ENCODE measurements around the gene CACNA1C.

The CACNA1C gene

DNA sequence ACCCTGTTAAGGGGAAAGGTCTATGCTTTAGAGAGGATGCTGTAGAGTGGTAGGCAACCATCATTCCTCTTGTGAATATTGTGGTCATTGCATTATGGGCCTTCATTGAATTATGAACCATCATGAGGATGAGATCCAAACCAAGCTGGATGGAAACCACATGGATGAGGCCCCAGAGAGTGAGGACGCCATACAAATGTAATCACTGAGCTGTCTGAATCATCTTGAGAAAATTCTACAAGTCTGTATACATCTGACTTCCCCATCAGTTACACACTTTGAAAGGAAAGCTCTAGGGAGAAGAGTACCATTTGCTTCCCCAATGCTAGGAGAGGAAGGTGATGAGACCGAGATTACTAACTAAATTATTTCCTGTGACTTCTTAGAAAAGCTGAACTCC lies 172.9 kb downstream of the CACNA1C start:
- no peaks in the 10 kb centered on the region for H3K4me1 ChIP-seq (ENCODE audit: control insufficient read depth, low read length)
- no peaks in the 10 kb centered on the region for H3K36me3 ChIP-seq (ENCODE audit: control insufficient read depth, low read length)
- no peak overlapping the region for H3K4me2 ChIP-seq (ENCODE audit: low read length)
- H3K9me3 ChIP-seq (ENCODE audit: control insufficient read depth, insufficient read depth, low read length): no peaks in the 10 kb centered on the region
- no peaks in the 10 kb centered on the region for H3K9me2 ChIP-seq (replicated peaks; ENCODE audit: control insufficient read depth, low read length)
- peaks cover 11% of the 10 kb centered on the region; the same call in 1 of the 2 replicates for H3K27me3 ChIP-seq (ENCODE audit: control insufficient read depth, low read length)
- no peaks in the 10 kb centered on the region for H4K20me1 ChIP-seq (ENCODE audit: control insufficient read depth, insufficient read depth, low read depth, low read length)
- H3F3A ChIP-seq (ENCODE audit: control insufficient read depth, insufficient read depth): no peaks in the 10 kb centered on the region
- no peak overlapping the region for H3K4me3 ChIP-seq (ENCODE audit: low read length)
- H3K27ac ChIP-seq (ENCODE audit: low read depth, low read length): no peak overlapping the region
- no peaks in the 10 kb centered on the region for H3K79me2 ChIP-seq (ENCODE audit: control insufficient read depth, low read length)
- TF ChIP-seq, protein P1, sequence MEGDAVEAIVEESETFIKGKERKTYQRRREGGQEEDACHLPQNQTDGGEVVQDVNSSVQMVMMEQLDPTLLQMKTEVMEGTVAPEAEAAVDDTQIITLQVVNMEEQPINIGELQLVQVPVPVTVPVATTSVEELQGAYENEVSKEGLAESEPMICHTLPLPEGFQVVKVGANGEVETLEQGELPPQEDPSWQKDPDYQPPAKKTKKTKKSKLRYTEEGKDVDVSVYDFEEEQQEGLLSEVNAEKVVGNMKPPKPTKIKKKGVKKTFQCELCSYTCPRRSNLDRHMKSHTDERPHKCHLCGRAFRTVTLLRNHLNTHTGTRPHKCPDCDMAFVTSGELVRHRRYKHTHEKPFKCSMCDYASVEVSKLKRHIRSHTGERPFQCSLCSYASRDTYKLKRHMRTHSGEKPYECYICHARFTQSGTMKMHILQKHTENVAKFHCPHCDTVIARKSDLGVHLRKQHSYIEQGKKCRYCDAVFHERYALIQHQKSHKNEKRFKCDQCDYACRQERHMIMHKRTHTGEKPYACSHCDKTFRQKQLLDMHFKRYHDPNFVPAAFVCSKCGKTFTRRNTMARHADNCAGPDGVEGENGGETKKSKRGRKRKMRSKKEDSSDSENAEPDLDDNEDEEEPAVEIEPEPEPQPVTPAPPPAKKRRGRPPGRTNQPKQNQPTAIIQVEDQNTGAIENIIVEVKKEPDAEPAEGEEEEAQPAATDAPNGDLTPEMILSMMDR (IDR thresholded peaks at IDR 0.05; ENCODE audit: low read depth, low read length, poor library complexity, severe bottlenecking): no peak
- no peak for TF ChIP-seq EZH2phosphoT487 (IDR thresholded peaks at IDR 0.05; ENCODE audit: borderline replicate concordance, low read length)

GRCh38 chr12:2226641-2227040 lies 173.9 kb downstream of the CACNA1C start:
- no peaks in the 10 kb centered on the region for H3K36me3 ChIP-seq (ENCODE audit: control insufficient read depth, low read length)
- H3K27ac ChIP-seq (ENCODE audit: low read depth, low read length): no peak overlapping the region
- no peaks in the 10 kb centered on the region for H3K9me2 ChIP-seq (replicated peaks; ENCODE audit: control insufficient read depth, low read length)
- no peaks in the 10 kb centered on the region for H3K79me2 ChIP-seq (ENCODE audit: control insufficient read depth, low read length)
- TF ChIP-seq EZH2phosphoT487 (IDR thresholded peaks at IDR 0.05; ENCODE audit: borderline replicate concordance, low read length): no peak
- TF ChIP-seq, protein P1 (IDR thresholded peaks at IDR 0.05; ENCODE audit: low read depth, low read length, poor library complexity, severe bottlenecking): no peak
- H3K4me2 ChIP-seq (ENCODE audit: low read length): no peak overlapping the region
- H3K27me3 ChIP-seq (ENCODE audit: control insufficient read depth, low read length): peaks cover 11% of the 10 kb centered on the region; the same call in 1 of the 2 replicates
- H3K4me3 ChIP-seq (ENCODE audit: low read length): no peak overlapping the region
- H3K4me1 ChIP-seq (ENCODE audit: control insufficient read depth, low read length): no peaks in the 10 kb centered on the region
- no peaks in the 10 kb centered on the region for H4K20me1 ChIP-seq (ENCODE audit: control insufficient read depth, insufficient read depth, low read depth, low read length)
- no peaks in the 10 kb centered on the region for H3K9me3 ChIP-seq (ENCODE audit: control insufficient read depth, insufficient read depth, low read length)
- H3F3A ChIP-seq (ENCODE audit: control insufficient read depth, insufficient read depth): no peaks in the 10 kb centered on the region

DNA sequence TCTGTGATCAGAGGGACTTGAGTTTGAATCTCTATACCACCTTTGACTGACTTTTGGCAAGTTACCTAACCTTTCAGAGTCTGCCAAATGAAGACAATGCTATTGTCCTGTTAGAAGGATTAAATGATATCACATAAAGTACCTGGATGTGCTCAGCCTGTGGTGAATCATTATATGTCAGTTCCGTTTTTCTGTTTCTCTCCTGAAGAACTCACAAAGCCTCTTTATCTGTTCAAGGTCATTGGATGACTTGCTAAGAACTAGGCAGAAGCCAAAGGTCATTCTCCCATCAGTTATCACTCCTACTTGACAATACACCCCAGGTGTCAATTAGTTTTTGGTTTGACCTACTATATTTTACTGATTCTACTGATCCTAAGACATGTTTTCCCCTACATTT lies 174.6 kb downstream of the CACNA1C start:
- Histone ChIP-seq H3F3A (ENCODE audit: control insufficient read depth, insufficient read depth) (no peaks in the 10 kb centered on the region), H4K20me1 (ENCODE audit: control insufficient read depth, insufficient read depth, low read depth, low read length) (no peaks in the 10 kb centered on the region), H3K79me2 (ENCODE audit: control insufficient read depth, low read length) (no peaks in the 10 kb centered on the region), H3K9me3 (ENCODE audit: control insufficient read depth, insufficient read depth, low read length) (no peaks in the 10 kb centered on the region), H3K4me2 (ENCODE audit: low read length) (no peak overlapping the region), H3K36me3 (ENCODE audit: control insufficient read depth, low read length) (no peaks in the 10 kb centered on the region), H3K9me2 (replicated peaks; ENCODE audit: control insufficient read depth, low read length) (no peaks in the 10 kb centered on the region), H3K27me3 (ENCODE audit: control insufficient read depth, low read length) (peaks cover 11% of the 10 kb centered on the region; the same call in 1 of the 2 replicates), H3K4me1 (ENCODE audit: control insufficient read depth, low read length) (no peaks in the 10 kb centered on the region), H3K27ac (ENCODE audit: low read depth, low read length) (no peak overlapping the region), H3K4me3 (ENCODE audit: low read length) (no peak overlapping the region)
- TF ChIP-seq, protein P1 (IDR thresholded peaks at IDR 0.05; ENCODE audit: low read depth, low read length, poor library complexity, severe bottlenecking): no peak
- TF ChIP-seq EZH2phosphoT487 (IDR thresholded peaks at IDR 0.05; ENCODE audit: borderline replicate concordance, low read length): no peak

Data from DOHH2 (cell line).